Endothelial cell (in vitro differentiated cells): ENCODE data around the gene ABCF2. TPM values are rescaled to one million over a fixed set of nuclear protein-coding genes. Genes with fewer than 3 reads are reported as not detected.
A peak's percentile ranks its signal among the peaks of the same experiment; 100 is the strongest.

Experiments
- DNase-seq: peaks from one replicate; pipeline ENCODE4 v3.0.0; 2021; ENCODE audit warnings: low spot score
- H3K27ac Mint-ChIP-seq: one replicate; pipeline ENCODE4 v1.8.0; 2021; ENCODE audit warnings: mixed read lengths, inconsistent platforms; ENCODE audit not compliant: unreplicated experiment
- H3K27me3 Mint-ChIP-seq: one replicate; pipeline ENCODE4 v1.8.0; 2021; ENCODE audit warnings: mild to moderate bottlenecking, moderate library complexity, mixed read lengths, inconsistent platforms; ENCODE audit not compliant: unreplicated experiment
- H3K36me3 Mint-ChIP-seq: one replicate; pipeline ENCODE4 v1.8.0; 2021; ENCODE audit warnings: mild to moderate bottlenecking, low read depth, mixed read lengths, inconsistent platforms; ENCODE audit not compliant: unreplicated experiment
- H3K4me1 Mint-ChIP-seq: one replicate; pipeline ENCODE4 v1.8.0; 2021; ENCODE audit warnings: mild to moderate bottlenecking, mixed read lengths, inconsistent platforms; ENCODE audit not compliant: unreplicated experiment
- H3K4me3 Mint-ChIP-seq: one replicate; pipeline ENCODE4 v1.8.0; 2021; ENCODE audit warnings: mild to moderate bottlenecking, mixed read lengths, inconsistent platforms; ENCODE audit not compliant: unreplicated experiment
- H3K9me3 Mint-ChIP-seq: one replicate; pipeline ENCODE4 v1.8.0; 2021; ENCODE audit warnings: mixed read lengths, inconsistent platforms; ENCODE audit not compliant: unreplicated experiment
- CTCF ChIP-seq: fragments of 200-600 bp; sonication (generic); IDR thresholded peaks from one replicate; pipeline ENCODE4 v1.5.0; 2021; ENCODE audit warnings: antibody characterized with exemption; ENCODE audit not compliant: unreplicated experiment
- total RNA-seq: library from RNA; stranded (reverse); fragmentation: NEBNext Ultra II Directional; extraction: Animal tissue kit (Norgen Biotek cat#: 25700); gene quantifications from one replicate; pipeline ENCODE4 v1.2.1, GENCODE V29; 2021; ENCODE audit not compliant: unreplicated experiment

ABCF2 gene
- total RNA-seq, 1 donor from 2014 or later, result 39.6 TPM

GRCh38 chr7:151208253-151208862 lies 18.6 kb downstream of the ABCF2 start:
- H3K4me1 Mint-ChIP-seq, result no peaks in the 10 kb centered on the region
- peaks cover 18% of the 10 kb centered on the region for H3K36me3 Mint-ChIP-seq
- no peak for DNase-seq
- H3K27ac Mint-ChIP-seq, result no peak overlapping the region
- peaks cover 7% of the 10 kb centered on the region for H3K27me3 Mint-ChIP-seq
- TF ChIP-seq CTCF, result no peak
- no peak overlapping the region for H3K4me3 Mint-ChIP-seq
- H3K9me3 Mint-ChIP-seq, result no peaks in the 10 kb centered on the region

GRCh38 chr7:151207804-151208203 lies 19.2 kb downstream of the ABCF2 start:
- Mint-ChIP-seq H3K4me1 (no peaks in the 10 kb centered on the region), H3K27me3 (peaks cover 7% of the 10 kb centered on the region), H3K9me3 (no peaks in the 10 kb centered on the region), H3K4me3 (no peak overlapping the region), H3K27ac (no peak overlapping the region), H3K36me3 (peaks cover 12% of the 10 kb centered on the region)
- no peak for TF ChIP-seq CTCF
- DNase-seq, result no peak

- Mint-ChIP-seq H3K27ac (no peak overlapping the region), H3K9me3 (no peaks in the 10 kb centered on the region), H3K36me3 (peaks cover 8% of the 10 kb centered on the region), H3K4me3 (no peak overlapping the region), H3K4me1 (no peaks in the 10 kb centered on the region), H3K27me3 (peaks cover 7% of the 10 kb centered on the region)
- no peak for DNase-seq
- TF ChIP-seq CTCF, result no peak
Measured at GRCh38 chr7:151207315-151207714, 19.7 kb downstream of the ABCF2 start.

- Mint-ChIP-seq H3K27ac (no peak overlapping the region), H3K4me1 (no peaks in the 10 kb centered on the region), H3K4me3 (peak overlapping the region; percentile 18), H3K9me3 (no peaks in the 10 kb centered on the region), H3K36me3 (peaks cover 4% of the 10 kb centered on the region), H3K27me3 (peaks cover 7% of the 10 kb centered on the region)
- no peak for DNase-seq
- TF ChIP-seq CTCF, result no peak
Measured at GRCh38 chr7:151206914-151207313, 20.1 kb downstream of the ABCF2 start.

- Mint-ChIP-seq H3K27me3 (peaks cover 7% of the 10 kb centered on the region), H3K4me3 (no peak overlapping the region), H3K9me3 (no peaks in the 10 kb centered on the region), H3K4me1 (no peaks in the 10 kb centered on the region), H3K27ac (no peak overlapping the region), H3K36me3 (no peaks in the 10 kb centered on the region)
- TF ChIP-seq CTCF, result no peak
- no peak for DNase-seq
Measured at GRCh38 chr7:151205730-151206129, 21.3 kb downstream of the ABCF2 start.
